Measurements from ENCODE around the gene SRP19.
"Not testable (repeated sequence)": the region's sequence is repeated elsewhere in the genome, so short reads cannot be mapped to it uniquely, and the experiment has no call there.

The SRP19 gene

GRCh38 chr5:112860929-112861637 is at the start of gene SRP19:
TSS of gene SRP19 (plus strand) at chr5:112861287. CDS start at chr5:112861377, 90 bp downstream.
- in situ Hi-C loops (cut with HindIII; ENCODE audit: low pct_ligation_motif_present, low pct_unique_long_range_greater_than_20kb, low sequenced_read_pairs), result no loop called here
- DNase-seq, result peak; percentile 97

- no peak for DNase-seq
- in situ Hi-C loops (cut with HindIII; ENCODE audit: low pct_ligation_motif_present, low pct_unique_long_range_greater_than_20kb, low sequenced_read_pairs), result no loop called here
Measured at GRCh38 chr5:112812549-112812948, 48.5 kb upstream of the SRP19 start.

GRCh38 chr5:112820246-112820645 is 40.8 kb upstream of the SRP19 start:
- DNase-seq, result no peak
- in situ Hi-C loops (cut with HindIII; ENCODE audit: low pct_ligation_motif_present, low pct_unique_long_range_greater_than_20kb, low sequenced_read_pairs), result no loop called here

GRCh38 chr5:112822456-112822855 is 38.6 kb upstream of the SRP19 start:
- DNase-seq, result no peak
- in situ Hi-C loops (cut with HindIII; ENCODE audit: low pct_ligation_motif_present, low pct_unique_long_range_greater_than_20kb, low sequenced_read_pairs), result no loop called here

- DNase-seq, result no peak
- in situ Hi-C loops (cut with HindIII; ENCODE audit: low pct_ligation_motif_present, low pct_unique_long_range_greater_than_20kb, low sequenced_read_pairs), result no loop called here
Measured at GRCh38 chr5:112823181-112823580, 37.9 kb upstream of the SRP19 start.

- DNase-seq, result no peak
- in situ Hi-C loops (cut with HindIII; ENCODE audit: low pct_ligation_motif_present, low pct_unique_long_range_greater_than_20kb, low sequenced_read_pairs), result no loop called here
Measured at GRCh38 chr5:112823656-112824055, 37.4 kb upstream of the SRP19 start.

GRCh38 chr5:112824197-112824596 is 36.9 kb upstream of the SRP19 start:
- in situ Hi-C loops (cut with HindIII; ENCODE audit: low pct_ligation_motif_present, low pct_unique_long_range_greater_than_20kb, low sequenced_read_pairs), result no loop called here
- no peak for DNase-seq

- in situ Hi-C loops (cut with HindIII; ENCODE audit: low pct_ligation_motif_present, low pct_unique_long_range_greater_than_20kb, low sequenced_read_pairs), result no loop called here
- no peak for DNase-seq
Measured at GRCh38 chr5:112830378-112830777, 30.7 kb upstream of the SRP19 start.

GRCh38 chr5:112833971-112834370 is 27.1 kb upstream of the SRP19 start:
- in situ Hi-C loops (cut with HindIII; ENCODE audit: low pct_ligation_motif_present, low pct_unique_long_range_greater_than_20kb, low sequenced_read_pairs), result no loop called here
- DNase-seq, result no peak

- in situ Hi-C loops (cut with HindIII; ENCODE audit: low pct_ligation_motif_present, low pct_unique_long_range_greater_than_20kb, low sequenced_read_pairs), result no loop called here
- DNase-seq, result no peak
Measured at GRCh38 chr5:112844489-112844888, 16.6 kb upstream of the SRP19 start.

- in situ Hi-C loops (cut with HindIII; ENCODE audit: low pct_ligation_motif_present, low pct_unique_long_range_greater_than_20kb, low sequenced_read_pairs), result no loop called here
- DNase-seq, result no peak
Measured at GRCh38 chr5:112846556-112846955, 14.5 kb upstream of the SRP19 start.

- in situ Hi-C loops (cut with HindIII; ENCODE audit: low pct_ligation_motif_present, low pct_unique_long_range_greater_than_20kb, low sequenced_read_pairs), result no loop called here
- no peak for DNase-seq
Measured at GRCh38 chr5:112847306-112847705, 13.8 kb upstream of the SRP19 start.

GRCh38 chr5:112848116-112848811 is 12.8 kb upstream of the SRP19 start:
- in situ Hi-C loops (cut with HindIII; ENCODE audit: low pct_ligation_motif_present, low pct_unique_long_range_greater_than_20kb, low sequenced_read_pairs), result no loop called here

GRCh38 chr5:112849912-112850311 is 11.2 kb upstream of the SRP19 start:
- DNase-seq, result no peak
- in situ Hi-C loops (cut with HindIII; ENCODE audit: low pct_ligation_motif_present, low pct_unique_long_range_greater_than_20kb, low sequenced_read_pairs), result no loop called here

More at GRCh38 chr5:112848116-112848811, 12.8 kb upstream of the SRP19 start:
- peak; percentile 72 for DNase-seq

GRCh38 chr5:112854651-112855050 is 6.4 kb upstream of the SRP19 start:
- in situ Hi-C loops (cut with HindIII; ENCODE audit: low pct_ligation_motif_present, low pct_unique_long_range_greater_than_20kb, low sequenced_read_pairs), result no loop called here
- DNase-seq, result no peak

GRCh38 chr5:112857866-112858265 is 3.2 kb upstream of the SRP19 start:
- in situ Hi-C loops (cut with HindIII; ENCODE audit: low pct_ligation_motif_present, low pct_unique_long_range_greater_than_20kb, low sequenced_read_pairs), result no loop called here
- DNase-seq, result no peak

GRCh38 chr5:112860571-112860928 is 537 bp upstream of the SRP19 start:
- in situ Hi-C loops (cut with HindIII; ENCODE audit: low pct_ligation_motif_present, low pct_unique_long_range_greater_than_20kb, low sequenced_read_pairs); DNase-seq: not testable (repeated sequence)

GRCh38 chr5:112861638-112861985 is 525 bp downstream of the SRP19 start:
- in situ Hi-C loops (cut with HindIII; ENCODE audit: low pct_ligation_motif_present, low pct_unique_long_range_greater_than_20kb, low sequenced_read_pairs), result no loop called here
- no peak for DNase-seq

- in situ Hi-C loops (cut with HindIII; ENCODE audit: low pct_ligation_motif_present, low pct_unique_long_range_greater_than_20kb, low sequenced_read_pairs), result no loop called here
- DNase-seq, result no peak
Measured at GRCh38 chr5:112862085-112862484, 998 bp downstream of the SRP19 start.

- in situ Hi-C loops (cut with HindIII; ENCODE audit: low pct_ligation_motif_present, low pct_unique_long_range_greater_than_20kb, low sequenced_read_pairs), result no loop called here
- no peak for DNase-seq
Measured at GRCh38 chr5:112863549-112863948, 2.5 kb downstream of the SRP19 start.
